Stimulated activated memory B cell treated with anti-CD40 and anti-IgM and Interleukin-4, amounts not matched to agents 10 μg/mL and 1 μg/mL and 100 μg/mL, for 72 hours (primary cell): Measurements from ENCODE around the gene RARS2.
"Not testable (repeated sequence)": the region's sequence is repeated elsewhere in the genome, so short reads cannot be mapped to it uniquely, and the experiment has no call there.

ENCODE experiments used
- ATAC-seq: fragments of 150-1000 bp; cut with Tn5 transposase; 2 replicates; pipeline ENCODE4 v1.10.0; 2021
- H3K27ac Mint-ChIP-seq: one replicate; pipeline ENCODE4 v1.8.0; 2022; ENCODE audit warnings: mild to moderate bottlenecking, mixed read lengths
- H3K27me3 Mint-ChIP-seq: one replicate; pipeline ENCODE4 v1.8.0; 2022; ENCODE audit warnings: mixed read lengths
- H3K36me3 Mint-ChIP-seq: one replicate; pipeline ENCODE4 v1.8.0; 2022; ENCODE audit warnings: mixed read lengths
- H3K4me1 Mint-ChIP-seq: one replicate; pipeline ENCODE4 v1.8.0; 2022; ENCODE audit warnings: mixed read lengths
- H3K4me3 Mint-ChIP-seq: one replicate; pipeline ENCODE4 v1.8.0; 2022; ENCODE audit warnings: mild to moderate bottlenecking, moderate library complexity, mixed read lengths
- H3K9me3 Mint-ChIP-seq: one replicate; pipeline ENCODE4 v1.8.0; 2022; ENCODE audit warnings: mixed read lengths

RARS2 gene

DNA sequence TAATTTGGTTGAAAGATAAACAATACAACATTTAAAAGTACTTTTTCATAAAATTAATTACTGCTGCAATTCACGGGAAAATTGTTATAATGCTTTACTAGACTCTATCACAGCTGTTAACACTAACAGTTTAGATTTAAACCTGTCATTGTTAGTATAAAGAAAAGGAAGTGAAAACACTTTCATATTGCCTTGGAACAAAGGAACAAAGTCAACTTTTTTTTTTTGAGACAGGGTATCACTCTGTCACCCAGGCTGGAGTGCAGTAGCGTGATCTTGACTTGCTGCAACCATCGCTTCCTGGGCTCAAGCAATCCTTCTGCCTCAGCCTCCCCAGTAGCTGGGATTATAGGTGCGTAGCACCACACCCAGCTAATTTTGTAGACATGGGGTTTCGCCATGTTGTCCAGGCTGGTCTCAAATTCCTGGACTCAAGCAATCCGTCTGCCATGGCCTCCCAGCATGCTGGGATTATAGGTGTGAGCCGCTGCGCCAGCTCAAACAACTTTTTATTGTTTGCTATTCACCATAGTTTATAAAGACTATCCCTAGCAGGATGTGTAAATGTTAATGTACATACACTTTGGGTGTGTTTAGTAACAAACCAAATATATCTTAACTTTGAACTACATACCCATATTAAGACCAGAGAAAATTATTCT lies 94.9 kb downstream of the RARS2 start:
- H3K27me3 Mint-ChIP-seq = no peaks in the 10 kb centered on the region
- H3K4me1 Mint-ChIP-seq = peaks cover 6% of the 10 kb centered on the region
- no peak overlapping the region for H3K4me3 Mint-ChIP-seq
- H3K9me3 Mint-ChIP-seq = no peaks in the 10 kb centered on the region
- peak; percentile 50 for ATAC-seq
- H3K36me3 Mint-ChIP-seq = peaks cover 12% of the 10 kb centered on the region
- no peak overlapping the region for H3K27ac Mint-ChIP-seq

DNA sequence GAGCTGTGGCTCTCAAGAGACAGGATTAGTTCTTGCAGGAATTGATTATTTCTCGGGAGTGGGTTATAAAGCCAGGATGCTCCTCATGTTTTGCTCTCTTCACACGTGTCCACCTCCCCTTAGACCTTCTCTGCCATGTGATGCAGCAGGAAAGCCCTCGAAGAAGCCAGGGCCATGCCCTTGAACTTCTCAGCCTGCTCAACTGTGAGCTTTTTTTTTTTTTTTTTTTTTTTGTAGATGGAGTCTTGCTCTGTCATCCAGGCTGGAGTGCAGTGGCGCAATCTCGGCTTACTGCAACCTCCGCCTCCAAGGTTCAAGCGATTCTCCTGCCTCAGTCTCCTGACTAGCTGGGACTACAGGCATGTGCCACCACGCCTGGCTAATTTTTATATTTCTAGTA lies 100.5 kb downstream of the RARS2 start:
- H3K4me1 Mint-ChIP-seq, H3K27ac Mint-ChIP-seq, H3K4me3 Mint-ChIP-seq, H3K9me3 Mint-ChIP-seq, H3K27me3 Mint-ChIP-seq, ATAC-seq: not testable (repeated sequence)
- H3K36me3 Mint-ChIP-seq = peaks cover 18% of the 10 kb centered on the region

DNA sequence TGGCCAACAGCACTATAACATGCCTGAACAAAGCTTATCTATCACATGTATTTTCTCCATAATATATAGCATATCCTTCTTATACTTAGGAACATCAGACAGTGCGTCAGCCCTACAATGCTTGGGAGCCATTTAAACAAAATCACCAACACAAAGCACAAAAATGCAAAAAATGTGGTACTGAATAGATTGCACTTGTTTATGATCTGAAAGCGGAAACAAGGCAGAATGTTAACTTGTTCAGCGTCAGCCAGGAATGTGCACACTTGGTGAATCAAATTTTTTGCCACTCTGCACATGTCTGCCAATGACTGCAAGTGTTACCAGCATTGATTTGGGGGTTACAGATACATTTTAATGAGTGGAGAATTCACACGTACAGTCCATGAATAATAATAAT lies 102.2 kb downstream of the RARS2 start:
- H3K4me1 Mint-ChIP-seq = no peaks in the 10 kb centered on the region
- H3K27me3 Mint-ChIP-seq = no peaks in the 10 kb centered on the region

DNA sequence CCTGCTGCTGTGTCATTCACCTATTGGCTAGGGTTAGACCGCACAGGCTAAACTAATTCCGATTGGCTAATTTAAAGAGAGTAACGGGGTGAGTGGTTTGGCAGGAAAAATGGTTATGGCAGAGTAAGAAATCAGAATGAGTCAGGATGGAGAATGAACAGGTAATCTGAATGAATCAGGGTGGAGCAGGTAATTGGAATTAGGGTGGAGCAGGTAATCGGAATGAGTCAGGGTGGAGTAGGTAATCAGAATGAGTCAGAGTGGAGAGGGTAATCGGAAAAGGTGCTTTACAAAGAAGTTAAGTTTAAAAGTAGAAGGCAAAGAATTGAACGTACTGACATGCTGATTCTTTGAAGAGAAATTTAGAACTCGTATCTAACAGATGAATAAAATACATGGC lies 105.3 kb downstream of the RARS2 start:
- Mint-ChIP-seq H3K4me1 (no peaks in the 10 kb centered on the region), H3K4me3 (no peak overlapping the region), H3K36me3 (peaks cover 18% of the 10 kb centered on the region), H3K27ac (no peak overlapping the region), H3K9me3 (no peaks in the 10 kb centered on the region), H3K27me3 (no peaks in the 10 kb centered on the region)
- ATAC-seq = no peak

More for the DNA sequence above, 102.2 kb downstream of the RARS2 start:
- no peak for ATAC-seq
- Mint-ChIP-seq H3K36me3 (peaks cover 18% of the 10 kb centered on the region), H3K4me3 (no peak overlapping the region), H3K9me3 (no peaks in the 10 kb centered on the region), H3K27ac (no peak overlapping the region)

GRCh38 chr6:87483929-87484328 lies 105.9 kb downstream of the RARS2 start:
- Mint-ChIP-seq H3K9me3 (no peaks in the 10 kb centered on the region), H3K27ac (no peak overlapping the region), H3K4me3 (no peak overlapping the region), H3K27me3 (no peaks in the 10 kb centered on the region), H3K36me3 (peaks cover 20% of the 10 kb centered on the region), H3K4me1 (no peaks in the 10 kb centered on the region)
- no peak for ATAC-seq

DNA sequence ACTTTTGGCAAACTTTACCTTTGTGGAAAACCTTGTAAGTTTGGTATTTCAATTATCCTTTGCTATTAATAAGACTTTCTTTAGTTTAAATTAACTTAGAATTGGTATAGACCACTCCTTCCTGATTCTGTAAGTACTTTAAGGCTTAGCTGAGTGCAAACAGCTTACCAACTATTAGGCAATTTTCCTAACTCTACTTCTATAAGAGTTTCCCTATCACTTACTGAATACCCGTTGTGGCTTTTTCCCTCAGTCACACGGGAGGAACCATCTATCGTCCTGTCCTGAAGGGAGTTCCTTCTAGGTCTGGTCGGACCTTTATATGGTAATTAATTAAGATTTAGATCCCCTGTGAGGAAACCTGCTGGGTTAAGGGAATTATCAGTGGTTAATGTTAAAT lies 107.4 kb downstream of the RARS2 start:
- H3K27me3 Mint-ChIP-seq = no peaks in the 10 kb centered on the region
- no peaks in the 10 kb centered on the region for H3K4me1 Mint-ChIP-seq
- ATAC-seq = no peak
- H3K27ac Mint-ChIP-seq = no peak overlapping the region
- H3K36me3 Mint-ChIP-seq = peaks cover 26% of the 10 kb centered on the region
- H3K4me3 Mint-ChIP-seq = no peak overlapping the region
- no peaks in the 10 kb centered on the region for H3K9me3 Mint-ChIP-seq

GRCh38 chr6:87481931-87482330 lies 107.9 kb downstream of the RARS2 start:
- ATAC-seq = no peak
- no peaks in the 10 kb centered on the region for H3K4me1 Mint-ChIP-seq
- H3K27ac Mint-ChIP-seq = no peak overlapping the region
- H3K36me3 Mint-ChIP-seq = peaks cover 26% of the 10 kb centered on the region
- no peak overlapping the region for H3K4me3 Mint-ChIP-seq
- no peaks in the 10 kb centered on the region for H3K9me3 Mint-ChIP-seq
- H3K27me3 Mint-ChIP-seq = no peaks in the 10 kb centered on the region

DNA sequence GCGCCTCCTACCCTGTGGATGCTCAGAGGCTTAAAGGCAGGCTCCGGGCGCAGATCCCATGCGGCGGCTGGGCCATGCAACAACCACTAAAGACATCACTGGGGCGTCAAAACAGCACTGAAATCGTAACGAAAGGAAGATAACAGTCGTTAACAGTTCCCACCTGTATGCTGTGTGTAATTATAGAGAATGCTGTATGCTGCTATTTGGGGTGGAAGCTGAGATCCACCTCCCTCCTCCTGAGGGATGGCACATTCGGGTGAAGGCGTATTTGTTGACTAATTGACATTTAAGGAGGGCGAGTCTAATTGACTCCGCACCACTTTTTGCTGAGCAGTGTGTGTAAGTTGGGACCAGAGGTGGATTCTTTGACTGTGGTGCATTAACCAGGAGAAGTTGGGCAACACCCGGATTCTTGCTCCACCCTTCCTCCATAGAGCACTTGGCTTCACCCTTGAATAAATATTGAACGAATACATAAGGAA lies 116.3 kb downstream of the RARS2 start:
- ATAC-seq = peak; percentile 86
- H3K4me1 Mint-ChIP-seq = peaks cover 15% of the 10 kb centered on the region
- H3K9me3 Mint-ChIP-seq = no peaks in the 10 kb centered on the region
- H3K4me3 Mint-ChIP-seq = peak overlapping the region; percentile 96
- H3K27me3 Mint-ChIP-seq = peaks cover 3% of the 10 kb centered on the region
- H3K36me3 Mint-ChIP-seq = peaks cover 8% of the 10 kb centered on the region
- H3K27ac Mint-ChIP-seq = peak overlapping the region; percentile 94

DNA sequence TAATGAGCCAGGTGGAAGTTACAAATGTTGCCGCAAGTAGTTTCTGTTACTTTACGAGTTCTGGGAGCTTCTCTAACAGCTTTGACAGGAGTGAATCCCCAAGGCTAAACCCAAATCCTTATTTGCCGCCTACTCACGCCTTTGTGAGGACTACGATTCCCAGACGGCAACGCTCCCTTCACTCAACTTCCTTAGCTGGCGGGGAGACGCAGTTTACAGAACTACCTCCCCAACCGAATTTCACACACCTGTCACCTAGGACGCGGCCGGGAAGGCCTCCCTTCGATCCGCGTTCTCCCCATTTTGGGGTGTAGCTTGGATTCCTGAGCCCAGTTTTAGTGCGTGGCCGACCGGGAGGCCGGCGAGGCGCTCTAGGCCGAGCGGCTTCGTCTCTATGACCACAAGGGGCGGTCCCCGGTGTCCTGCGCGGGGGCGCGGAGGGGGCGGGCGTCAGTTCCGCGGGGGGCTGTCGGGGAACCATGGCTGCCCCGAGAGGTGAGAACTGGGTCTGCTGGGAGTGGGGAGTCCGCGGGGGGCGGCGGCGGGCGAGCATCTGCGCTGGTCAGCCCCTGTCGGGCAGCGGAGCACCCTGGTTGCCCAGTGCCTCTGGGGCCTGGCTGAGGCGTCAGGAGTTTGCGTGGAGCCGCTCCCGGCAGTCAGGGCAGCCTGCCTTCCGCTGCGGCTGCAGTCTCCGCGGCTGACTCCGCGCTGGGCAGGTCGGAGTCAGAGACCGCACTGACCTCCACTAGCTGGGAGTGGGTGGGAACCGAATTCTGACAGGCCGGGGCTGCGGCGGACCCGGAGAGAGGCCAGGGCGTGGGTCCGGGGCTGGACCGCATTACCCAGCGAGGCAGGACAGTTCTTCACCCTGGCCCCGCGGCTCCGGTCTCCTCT lies 117.0 kb downstream of the RARS2 start, which contains the start of gene SLC35A1:
TSS of gene SLC35A1 (plus strand) at position 450 of the 894 bp plus-strand sequence. CDS start at position 480, 30 bp downstream.
- Mint-ChIP-seq H3K27ac (peak within 1 kb of the TSS; percentile 94), H3K27me3 (peaks cover 10% of the 10 kb centered on the region), H3K36me3 (peaks cover under 1% of the 10 kb centered on the region), H3K9me3 (no peaks in the 10 kb centered on the region), H3K4me3 (peak within 1 kb of the TSS; percentile 96), H3K4me1 (peaks cover 15% of the 10 kb centered on the region)
- ATAC-seq = peak; percentile 99

DNA sequence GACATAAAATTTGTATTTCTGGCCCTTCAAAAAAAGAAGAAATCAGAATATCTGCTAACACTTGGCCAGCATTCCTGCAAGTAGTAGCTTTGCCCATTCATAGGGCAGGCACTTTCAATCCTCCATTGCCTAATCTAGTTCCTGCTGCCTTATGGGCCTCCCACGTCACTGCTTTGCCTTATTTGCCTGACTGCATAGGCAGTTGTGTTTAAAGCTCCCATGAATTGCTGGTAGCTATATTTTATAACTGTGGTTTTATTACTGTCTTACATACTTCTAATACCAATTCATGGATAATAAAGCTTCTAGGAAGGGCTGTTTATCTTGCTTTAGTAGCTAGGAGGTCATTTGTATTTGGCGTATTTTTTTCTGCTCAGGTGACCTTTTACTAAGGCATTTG lies 124.7 kb downstream of the RARS2 start:
- H3K27me3 Mint-ChIP-seq = peaks cover 33% of the 10 kb centered on the region
- no peak overlapping the region for H3K4me3 Mint-ChIP-seq

More for the DNA sequence above, 124.7 kb downstream of the RARS2 start:
- Mint-ChIP-seq H3K9me3 (peaks cover 6% of the 10 kb centered on the region), H3K36me3 (no peaks in the 10 kb centered on the region), H3K4me1 (no peaks in the 10 kb centered on the region), H3K27ac (no peak overlapping the region)
- no peak for ATAC-seq
